IPS DF 4.7 (cell line): ENCODE data around the gene TWNK.
"Not testable (repeated sequence)": the region's sequence is repeated elsewhere in the genome, so short reads cannot be mapped to it uniquely, and the experiment has no call there.

Source experiments
- DNase-seq: peaks from one replicate; pipeline ENCODE4 v3.0.0-alpha.2; 2013; ENCODE audit warnings: low spot score; ENCODE audit errors: extremely low read depth

Gene TWNK

GRCh38 chr10:101030496-101031127, 43.3 kb downstream of the TWNK start:
- no peak for DNase-seq

GRCh38 chr10:101031128-101031795, 43.9 kb downstream of the TWNK start, which contains the start of the genes PDZD7 and SFXN3:
Gene PDZD7 (minus strand): TSS chr10:101031129. CDS start chr10:101030219, 910 bp downstream.
Gene SFXN3 (plus strand): TSS chr10:101031234. CDS start chr10:101034695, 3,461 bp downstream.
- no peak for DNase-seq

GRCh38 chr10:101031796-101032636, 44.7 kb downstream of the TWNK start:
- no peak for DNase-seq

- no peak for DNase-seq
These were observed 45.4 kb downstream of the TWNK start for GRCh38 chr10:101032637-101033224.

- no peak for DNase-seq
These were observed 45.9 kb downstream of the TWNK start for GRCh38 chr10:101033276-101033675.

GRCh38 chr10:101034404-101034803, 47.1 kb downstream of the TWNK start:
- DNase-seq = not testable (repeated sequence)

- no peak for DNase-seq
These were observed 48.0 kb downstream of the TWNK start for GRCh38 chr10:101035314-101035713.

- no peak for DNase-seq
These were observed 48.8 kb downstream of the TWNK start for GRCh38 chr10:101035916-101036702.

GRCh38 chr10:101036726-101037125, 49.4 kb downstream of the TWNK start:
- DNase-seq = no peak

GRCh38 chr10:101038484-101038883, 51.1 kb downstream of the TWNK start:
- DNase-seq = no peak

- no peak for DNase-seq
These were observed 52.7 kb downstream of the TWNK start for GRCh38 chr10:101040061-101040460.

- no peak for DNase-seq
These were observed 53.5 kb downstream of the TWNK start for GRCh38 chr10:101040851-101041250.

- DNase-seq = no peak
These were observed 54.0 kb downstream of the TWNK start for GRCh38 chr10:101041252-101041761.

GRCh38 chr10:101042118-101042517, 54.8 kb downstream of the TWNK start:
- DNase-seq = no peak

GRCh38 chr10:101042667-101043362, 55.5 kb downstream of the TWNK start:
- DNase-seq = no peak

- no peak for DNase-seq
These were observed 56.0 kb downstream of the TWNK start for GRCh38 chr10:101043363-101043707.
